Measurements from ENCODE around the gene MARCHF2.

Gene MARCHF2

GRCh38 chr19:8393192-8393870 lies 19.8 kb upstream of the MARCHF2 start:
- Histone ChIP-seq H3K9me3 (ENCODE audit: insufficient read depth, low read length) (no peaks in the 10 kb centered on the region), H3K27ac (ENCODE audit: low read length) (no peak overlapping the region), H3K27me3 (ENCODE audit: low read depth, low read length) (no peaks in the 10 kb centered on the region), H3K4me3 (ENCODE audit: low read length) (no peak overlapping the region), H3K9ac (ENCODE audit: low read length) (no peak overlapping the region), H4K20me1 (ENCODE audit: insufficient read depth, low read length) (peaks cover 62% of the 10 kb centered on the region), H3K79me2 (ENCODE audit: low read length) (peaks cover 69% of the 10 kb centered on the region), H3K4me1 (ENCODE audit: low read length) (peaks cover 5% of the 10 kb centered on the region), H2AFZ (ENCODE audit: low read depth, low read length) (no peak overlapping the region), H3K36me3 (replicated peaks; ENCODE audit: low read depth, low read length) (no peaks in the 10 kb centered on the region), H3K4me2 (ENCODE audit: low read length) (no peak overlapping the region)
- TF ChIP-seq, protein P1, sequence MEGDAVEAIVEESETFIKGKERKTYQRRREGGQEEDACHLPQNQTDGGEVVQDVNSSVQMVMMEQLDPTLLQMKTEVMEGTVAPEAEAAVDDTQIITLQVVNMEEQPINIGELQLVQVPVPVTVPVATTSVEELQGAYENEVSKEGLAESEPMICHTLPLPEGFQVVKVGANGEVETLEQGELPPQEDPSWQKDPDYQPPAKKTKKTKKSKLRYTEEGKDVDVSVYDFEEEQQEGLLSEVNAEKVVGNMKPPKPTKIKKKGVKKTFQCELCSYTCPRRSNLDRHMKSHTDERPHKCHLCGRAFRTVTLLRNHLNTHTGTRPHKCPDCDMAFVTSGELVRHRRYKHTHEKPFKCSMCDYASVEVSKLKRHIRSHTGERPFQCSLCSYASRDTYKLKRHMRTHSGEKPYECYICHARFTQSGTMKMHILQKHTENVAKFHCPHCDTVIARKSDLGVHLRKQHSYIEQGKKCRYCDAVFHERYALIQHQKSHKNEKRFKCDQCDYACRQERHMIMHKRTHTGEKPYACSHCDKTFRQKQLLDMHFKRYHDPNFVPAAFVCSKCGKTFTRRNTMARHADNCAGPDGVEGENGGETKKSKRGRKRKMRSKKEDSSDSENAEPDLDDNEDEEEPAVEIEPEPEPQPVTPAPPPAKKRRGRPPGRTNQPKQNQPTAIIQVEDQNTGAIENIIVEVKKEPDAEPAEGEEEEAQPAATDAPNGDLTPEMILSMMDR (IDR thresholded peaks at IDR 0.05; ENCODE audit: low read depth, low read length) = no peak
- no peak for TF ChIP-seq EZH2phosphoT487 (IDR thresholded peaks at IDR 0.05; ENCODE audit: low read depth)

DNA sequence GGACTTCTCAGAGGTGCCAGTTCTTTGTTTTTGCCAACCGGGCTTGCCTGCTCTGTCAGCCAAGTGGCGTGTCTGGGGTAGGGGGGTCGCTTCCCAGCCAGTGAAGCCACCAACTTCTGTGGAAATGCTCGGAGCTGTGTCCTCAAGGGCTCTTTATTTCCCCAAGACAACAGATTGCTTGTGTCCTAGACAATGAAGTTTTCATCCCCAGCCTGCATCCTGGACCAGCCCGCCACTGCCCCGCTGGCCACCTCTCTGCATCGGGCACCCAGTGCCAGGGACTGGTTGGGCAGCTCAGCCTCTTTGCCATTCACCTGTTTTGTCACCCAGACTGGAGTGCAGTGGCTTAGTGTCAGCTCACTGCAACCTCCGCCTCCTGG lies 19.2 kb upstream of the MARCHF2 start:
- Histone ChIP-seq H3K4me3 (ENCODE audit: low read length) (no peak overlapping the region), H3K9ac (ENCODE audit: low read length) (no peak overlapping the region), H3K4me1 (ENCODE audit: low read length) (peaks cover 5% of the 10 kb centered on the region), H3K27me3 (ENCODE audit: low read depth, low read length) (no peaks in the 10 kb centered on the region), H3K27ac (ENCODE audit: low read length) (no peak overlapping the region), H4K20me1 (ENCODE audit: insufficient read depth, low read length) (peaks cover 64% of the 10 kb centered on the region), H3K4me2 (ENCODE audit: low read length) (no peak overlapping the region), H3K9me3 (ENCODE audit: insufficient read depth, low read length) (no peaks in the 10 kb centered on the region), H3K79me2 (ENCODE audit: low read length) (peaks cover 69% of the 10 kb centered on the region), H3K36me3 (replicated peaks; ENCODE audit: low read depth, low read length) (no peaks in the 10 kb centered on the region), H2AFZ (ENCODE audit: low read depth, low read length) (no peak overlapping the region)
- TF ChIP-seq, protein P1 (IDR thresholded peaks at IDR 0.05; ENCODE audit: low read depth, low read length) = no peak
- TF ChIP-seq EZH2phosphoT487 (IDR thresholded peaks at IDR 0.05; ENCODE audit: low read depth) = no peak

DNA sequence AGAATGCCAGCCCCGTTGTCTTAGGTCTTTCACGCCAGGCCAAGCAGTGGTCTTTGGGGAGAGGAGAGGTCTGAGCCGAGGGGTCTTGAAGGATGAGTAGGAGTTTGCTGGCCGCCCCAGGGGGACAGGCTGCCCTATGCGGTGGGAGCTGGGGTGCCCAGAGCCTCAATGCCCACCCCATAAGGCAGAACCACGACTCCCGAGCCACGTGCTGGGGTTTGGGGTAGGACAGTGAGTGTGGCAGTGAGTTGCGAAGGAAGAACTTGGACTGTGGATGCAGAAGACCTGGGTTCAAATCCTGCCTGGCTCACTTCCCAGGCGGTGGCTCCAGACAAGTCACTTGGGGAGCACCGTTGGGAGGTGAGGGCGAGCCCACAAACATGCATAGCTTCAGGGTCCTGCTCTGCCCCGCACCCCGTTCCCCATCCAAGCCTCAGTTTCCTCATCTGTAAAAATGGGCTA lies 17.5 kb upstream of the MARCHF2 start:
- H3K4me1 ChIP-seq (ENCODE audit: low read length) = peaks cover 5% of the 10 kb centered on the region
- no peak for TF ChIP-seq EZH2phosphoT487 (IDR thresholded peaks at IDR 0.05; ENCODE audit: low read depth)
- TF ChIP-seq, protein P1 (IDR thresholded peaks at IDR 0.05; ENCODE audit: low read depth, low read length) = no peak
- peaks cover 66% of the 10 kb centered on the region for H3K79me2 ChIP-seq (ENCODE audit: low read length)
- H3K4me3 ChIP-seq (ENCODE audit: low read length) = no peak overlapping the region
- H3K27me3 ChIP-seq (ENCODE audit: low read depth, low read length) = no peaks in the 10 kb centered on the region
- no peaks in the 10 kb centered on the region for H3K9me3 ChIP-seq (ENCODE audit: insufficient read depth, low read length)
- no peak overlapping the region for H3K9ac ChIP-seq (ENCODE audit: low read length)
- H3K27ac ChIP-seq (ENCODE audit: low read length) = no peak overlapping the region
- H3K4me2 ChIP-seq (ENCODE audit: low read length) = no peak overlapping the region
- H3K36me3 ChIP-seq (replicated peaks; ENCODE audit: low read depth, low read length) = peaks cover 4% of the 10 kb centered on the region
- no peak overlapping the region for H2AFZ ChIP-seq (ENCODE audit: low read depth, low read length)
- peaks cover 68% of the 10 kb centered on the region for H4K20me1 ChIP-seq (ENCODE audit: insufficient read depth, low read length)

GRCh38 chr19:8396185-8396562 lies 16.9 kb upstream of the MARCHF2 start:
- Histone ChIP-seq H3K4me2 (ENCODE audit: low read length) (no peak overlapping the region), H3K79me2 (ENCODE audit: low read length) (peaks cover 63% of the 10 kb centered on the region), H3K9me3 (ENCODE audit: insufficient read depth, low read length) (no peaks in the 10 kb centered on the region), H3K27me3 (ENCODE audit: low read depth, low read length) (no peaks in the 10 kb centered on the region), H3K27ac (ENCODE audit: low read length) (no peak overlapping the region), H3K9ac (ENCODE audit: low read length) (no peak overlapping the region), H4K20me1 (ENCODE audit: insufficient read depth, low read length) (peaks cover 64% of the 10 kb centered on the region), H3K4me1 (ENCODE audit: low read length) (peaks cover 2% of the 10 kb centered on the region), H3K4me3 (ENCODE audit: low read length) (no peak overlapping the region), H3K36me3 (replicated peaks; ENCODE audit: low read depth, low read length) (peaks cover 4% of the 10 kb centered on the region), H2AFZ (ENCODE audit: low read depth, low read length) (no peak overlapping the region)
- no peak for TF ChIP-seq EZH2phosphoT487 (IDR thresholded peaks at IDR 0.05; ENCODE audit: low read depth)
- TF ChIP-seq, protein P1 (IDR thresholded peaks at IDR 0.05; ENCODE audit: low read depth, low read length) = no peak

All from OCI-LY3 (cell line).